CD4-positive, alpha-beta memory T cell (primary cell): ENCODE measurements around the gene UMPS. TPM values are rescaled to one million over a fixed set of nuclear protein-coding genes. Genes with fewer than 3 reads are reported as not detected.
"Not testable (repeated sequence)": the region's sequence is repeated elsewhere in the genome, so short reads cannot be mapped to it uniquely, and the experiment has no call there.

ENCODE experiments used
- CTCF ChIA-PET: fragments of 350-600 bp; sonication (Branson Sonifier 250); formaldehyde crosslinking; loops from one replicate; lab custom pipeline; 2021; ENCODE audit warnings: inconsistent platforms; ENCODE audit not compliant: partially characterized antibody; lab: Charles Lee
- POLR2A ChIA-PET: fragments of 350-600 bp; sonication (Branson Sonifier 250); formaldehyde crosslinking; loops from one replicate; lab custom pipeline; 2021; ENCODE audit not compliant: partially characterized antibody; lab: Charles Lee
- DNase-seq, 5 donors: peaks; one replicate each; pipeline versions ENCODE4 v3.0.0 to v3.0.0-alpha.2; 2020 to 2022; ENCODE audit warnings: mixed read lengths in 1 of 5
- H3K27ac ChIP-seq: one replicate; pipeline ENCODE4 v1.7.0; 2013; ENCODE audit warnings: low read depth, low read length
- H3K27me3 ChIP-seq: 2 replicates; pipeline ENCODE4 v1.7.0; 2013; ENCODE audit warnings: mild to moderate bottlenecking, low read length, moderate library complexity; ENCODE audit not compliant: insufficient read depth
- H3K36me3 ChIP-seq: 2 replicates; pipeline ENCODE4 v1.7.0; 2013; ENCODE audit warnings: mild to moderate bottlenecking, low read length, moderate library complexity; ENCODE audit not compliant: insufficient read depth
- H3K4me1 ChIP-seq: 2 replicates; pipeline ENCODE4 v1.7.0; 2013; ENCODE audit warnings: mild to moderate bottlenecking, low read length, moderate library complexity; ENCODE audit not compliant: insufficient read depth
- H3K4me3 ChIP-seq, 2 donors: one replicate each; pipeline ENCODE4 v1.7.0; 2013; ENCODE audit warnings: low read length in 2 of 2, mild to moderate bottlenecking in 1 of 2
- H3K9me3 ChIP-seq, 2 donors: one replicate each; pipeline ENCODE4 v1.7.0; 2013; ENCODE audit warnings: low read length in 2 of 2, control low read depth in 1 of 2; ENCODE audit not compliant: control insufficient read depth in 1 of 2
- H3K27ac Mint-ChIP-seq, 7 donors: one replicate each; pipeline ENCODE4 v1.8.0; 2020 to 2021; ENCODE audit warnings: mixed read lengths in 7 of 7, mild to moderate bottlenecking in 6 of 7, inconsistent platforms in 3 of 7, moderate library complexity in 3 of 7
- H3K27me3 Mint-ChIP-seq, 2 donors: one replicate each; pipeline ENCODE4 v1.8.0; 2020 to 2021; ENCODE audit warnings: mixed read lengths in 2 of 2
- H3K36me3 Mint-ChIP-seq, 2 donors: one replicate each; pipeline ENCODE4 v1.8.0; 2020 to 2021; ENCODE audit warnings: mixed read lengths in 2 of 2, inconsistent platforms in 1 of 2, mild to moderate bottlenecking in 1 of 2
- H3K4me1 Mint-ChIP-seq, 4 donors: one replicate each; pipeline ENCODE4 v1.8.0; 2020 to 2021; ENCODE audit warnings: mixed read lengths in 4 of 4, mild to moderate bottlenecking in 1 of 4
- H3K4me3 Mint-ChIP-seq, 8 donors: one replicate each; pipeline ENCODE4 v1.8.0; 2020 to 2021; ENCODE audit warnings: mixed read lengths in 8 of 8, mild to moderate bottlenecking in 7 of 8, moderate library complexity in 6 of 8, inconsistent platforms in 3 of 8
- H3K9me3 Mint-ChIP-seq, 8 donors: one replicate each; pipeline ENCODE4 v1.8.0; 2020 to 2021; ENCODE audit warnings: mixed read lengths in 8 of 8, mild to moderate bottlenecking in 5 of 8, inconsistent platforms in 3 of 8, moderate library complexity in 1 of 8
- intact Hi-C: fragments of 100-400 bp; cut with micrococcal nuclease; formaldehyde crosslinking; loops from one replicate; pipeline ENCODE4 v1.15.1; 2023
- polyA plus RNA-seq, 2 donors: library from polyadenylated mRNA; unstranded; fragments of 300-500 nt; fragmentation: Illumina TruSeq; gene quantifications; one replicate each; pipeline ENCODE4 v1.2.3, GENCODE V29; 2021
- total RNA-seq, 2 experiments: library from RNA; stranded (reverse); gene quantifications; one replicate each; pipeline ENCODE4 v1.2.3, GENCODE V29; 2021

Gene UMPS
- total and polyA plus RNA-seq, 4 experiments from 2014 or later, result 18.4 to 33.2 (median 28.5) TPM

- Mint-ChIP-seq H3K27ac (no peak overlapping the region), H3K4me3 (no peak overlapping the region), H3K9me3 (peaks cover 0 to 7% (median 0%) of the 10 kb centered on the region in 8 donors), H3K27me3 (peaks cover 22 to 28% of the 10 kb centered on the region in 2 donors), H3K4me1 (no peaks in the 10 kb centered on the region), H3K36me3 (peaks cover 0 to 7% of the 10 kb centered on the region in 2 donors)
- Histone ChIP-seq H3K36me3 (no peaks in the 10 kb centered on the region), H3K9me3 (no peaks in the 10 kb centered on the region), H3K4me1 (no peaks in the 10 kb centered on the region), H3K27ac (no peak overlapping the region), H3K27me3 (peaks cover 5% of the 10 kb centered on the region), H3K4me3 (no peak overlapping the region)
- no peak for DNase-seq
- POLR2A ChIA-PET, result no interaction called here
- intact Hi-C loops, result no loop called here
- CTCF ChIA-PET, result no interaction called here
These were observed 24.7 kb upstream of the UMPS start for GRCh38 chr3:124705552-124705951.

DNA sequence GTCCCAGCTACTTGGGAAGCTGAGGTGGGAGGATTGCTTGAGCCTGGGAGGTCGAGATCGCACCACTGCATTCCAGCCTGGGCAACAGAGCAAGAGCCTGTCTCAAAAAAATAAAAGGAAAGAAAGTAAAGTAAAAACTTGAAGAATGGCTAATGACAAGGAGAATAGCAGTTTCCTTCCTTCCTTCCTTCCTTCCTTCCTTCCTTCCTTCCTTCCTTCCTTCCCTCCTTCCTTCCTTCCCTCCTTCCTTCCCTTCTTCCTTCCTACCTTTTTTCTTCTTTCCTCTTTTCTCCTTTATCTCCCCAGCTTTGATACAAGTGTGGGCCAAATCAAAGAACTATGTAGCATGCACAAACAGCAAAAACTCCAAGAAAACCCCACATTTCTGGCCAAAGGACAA lies 23.0 kb upstream of the UMPS start:
- Mint-ChIP-seq H3K27me3 (peaks cover 16 to 28% of the 10 kb centered on the region in 2 donors), H3K27ac (peak overlapping the region in 1 of 7 donors; percentile 9)
- H3K9me3 ChIP-seq, DNase-seq, H3K27ac ChIP-seq, H3K27me3 ChIP-seq, H3K4me3 ChIP-seq, H3K4me1 ChIP-seq, H3K36me3 Mint-ChIP-seq, H3K4me3 Mint-ChIP-seq, H3K4me1 Mint-ChIP-seq, POLR2A ChIA-PET, H3K36me3 ChIP-seq, intact Hi-C loops, H3K9me3 Mint-ChIP-seq: not testable (repeated sequence)
- CTCF ChIA-PET, result interaction anchor here (1.0 kb wide), 1 partner anchor 18 kb away, joined by 4 read pairs; no protein-coding TSS in a partner anchor

GRCh38 chr3:124707656-124708062 lies 22.6 kb upstream of the UMPS start:
- no peak for DNase-seq
- Mint-ChIP-seq H3K27me3 (peaks cover 16 to 27% of the 10 kb centered on the region in 2 donors), H3K36me3 (peaks cover 0 to 7% of the 10 kb centered on the region in 2 donors), H3K27ac (no peak overlapping the region), H3K4me1 (no peaks in the 10 kb centered on the region), H3K9me3 (peaks cover 0 to 7% (median 0%) of the 10 kb centered on the region in 8 donors), H3K4me3 (no peak overlapping the region)
- ChIA-PET CTCF (no interaction called here), POLR2A (no interaction called here)
- intact Hi-C loops, result no loop called here
- Histone ChIP-seq H3K36me3 (no peaks in the 10 kb centered on the region), H3K4me3 (no peak overlapping the region), H3K9me3 (no peaks in the 10 kb centered on the region), H3K27me3 (no peaks in the 10 kb centered on the region), H3K27ac (no peak overlapping the region), H3K4me1 (no peaks in the 10 kb centered on the region)

DNA sequence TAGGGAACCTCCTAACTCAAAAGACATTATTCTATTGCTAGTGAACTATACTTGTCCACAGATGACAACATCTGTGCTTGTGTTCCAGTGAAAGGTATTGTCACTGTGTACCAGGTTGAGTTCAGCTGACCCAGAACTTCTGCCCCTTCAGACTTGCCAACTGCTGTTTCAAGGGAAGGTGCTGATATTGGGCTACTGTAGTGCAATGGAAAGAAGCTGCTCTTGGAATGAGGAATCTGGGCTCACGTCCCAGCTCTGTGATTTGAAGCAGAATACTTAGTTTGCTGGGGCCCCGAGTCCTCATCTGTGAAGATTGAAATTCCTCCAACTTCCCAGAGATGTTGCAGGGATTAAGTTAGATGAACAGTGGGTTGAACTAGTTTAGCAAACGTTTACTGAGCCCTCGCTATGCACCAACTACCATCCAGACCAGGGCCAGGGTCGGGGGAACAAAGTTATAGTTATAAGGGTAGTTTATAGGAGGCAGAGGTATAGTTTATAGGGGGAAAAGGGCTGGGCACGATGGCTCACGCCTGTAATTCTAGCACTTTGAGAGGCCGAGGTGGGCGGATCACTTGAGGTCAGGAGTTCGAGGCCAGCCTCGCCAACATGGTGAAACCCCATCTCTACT lies 15.9 kb upstream of the UMPS start:
- Mint-ChIP-seq H3K4me1 (no peaks in the 10 kb centered on the region), H3K36me3 (peaks cover 0 to 1% of the 10 kb centered on the region in 2 donors), H3K27ac (no peak overlapping the region), H3K27me3 (peaks cover 3 to 9% of the 10 kb centered on the region in 2 donors), H3K4me3 (no peak overlapping the region), H3K9me3 (no peaks in the 10 kb centered on the region)
- ChIA-PET POLR2A (no interaction called here), CTCF (no interaction called here)
- Histone ChIP-seq H3K27ac (no peak overlapping the region), H3K4me1 (no peaks in the 10 kb centered on the region), H3K36me3 (no peaks in the 10 kb centered on the region), H3K9me3 (no peaks in the 10 kb centered on the region), H3K4me3 (no peak overlapping the region), H3K27me3 (no peaks in the 10 kb centered on the region)
- intact Hi-C loops, result no loop called here
- DNase-seq, result no peak

DNA sequence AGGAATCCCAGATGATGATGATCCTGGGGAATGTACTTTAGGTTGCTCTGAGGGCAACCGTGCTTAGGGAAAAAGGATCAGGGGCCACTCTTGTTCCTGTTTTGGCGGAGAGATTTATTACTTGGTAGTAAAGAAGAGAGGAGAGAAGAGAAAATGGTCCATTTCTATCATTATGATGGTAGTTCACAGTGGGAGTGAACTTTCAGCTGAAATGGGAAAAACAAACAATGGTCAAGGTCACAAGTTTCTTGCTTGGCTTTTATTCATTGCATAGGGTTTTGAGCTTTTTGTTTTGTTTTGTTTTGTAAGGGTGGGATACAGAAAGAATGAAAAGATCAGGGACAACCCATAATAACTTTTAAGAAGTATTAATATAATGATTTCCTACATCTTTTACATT lies 7.7 kb upstream of the UMPS start:
- DNase-seq, result no peak
- H3K4me1 Mint-ChIP-seq, result no peaks in the 10 kb centered on the region
- ChIA-PET CTCF (interaction anchor here (1.0 kb wide), 1 partner anchor 39 kb away, joined by 3 read pairs; no protein-coding TSS in a partner anchor), POLR2A (no interaction called here)
- Histone ChIP-seq H3K27me3 (peaks cover 14% of the 10 kb centered on the region), H3K27ac (no peak overlapping the region), H3K4me1 (no peaks in the 10 kb centered on the region), H3K4me3 (no peak overlapping the region), H3K36me3 (no peaks in the 10 kb centered on the region), H3K9me3 (no peaks in the 10 kb centered on the region)
- intact Hi-C loops, result loop anchor here (10.0 kb wide), 1 partner anchor 758 kb away; the partner anchor contains the start of gene CCDC14
- no peak overlapping the region for H3K27ac Mint-ChIP-seq
- H3K27me3 Mint-ChIP-seq, result peaks cover 29 to 38% of the 10 kb centered on the region in 2 donors
- peaks cover 0 to 4% (median 0%) of the 10 kb centered on the region in 8 donors for H3K9me3 Mint-ChIP-seq
- H3K4me3 Mint-ChIP-seq, result no peak overlapping the region
- H3K36me3 Mint-ChIP-seq, result no peaks in the 10 kb centered on the region

DNA sequence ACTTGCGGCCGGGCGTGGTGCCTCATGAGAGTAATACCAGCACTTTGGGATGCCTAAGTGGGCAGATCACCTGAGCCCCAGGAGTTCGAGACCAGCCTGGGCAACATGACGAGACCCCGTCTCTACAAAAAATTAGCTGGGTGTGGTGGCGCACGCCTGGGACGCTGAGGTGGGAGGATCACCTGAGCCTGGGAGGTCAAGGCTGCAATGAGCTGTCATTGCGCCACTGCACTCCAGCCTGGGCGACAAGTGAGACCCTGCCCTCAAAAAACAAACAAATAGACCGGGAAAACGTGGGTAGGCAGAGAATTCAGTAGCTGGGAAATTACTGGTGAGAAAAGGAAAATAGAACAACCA lies 667 bp downstream of the UMPS start:
- Histone ChIP-seq H3K4me3 (peak overlapping the region; percentile 77 to 85), H3K36me3 (no peaks in the 10 kb centered on the region), H3K4me1 (peaks cover 36% of the 10 kb centered on the region), H3K27ac (peak overlapping the region; percentile 63), H3K27me3 (peaks cover 6% of the 10 kb centered on the region), H3K9me3 (no peaks in the 10 kb centered on the region)
- intact Hi-C loops, result loop anchor here (1.0 kb wide), 4 partner anchors 147 to 1146 kb away; partner anchors contain the start of genes HACD2, OSBPL11 and ZNF148
- H3K27me3 Mint-ChIP-seq, result peaks cover 2 to 7% of the 10 kb centered on the region in 2 donors
- peaks cover 0 to 3% (median 0%) of the 10 kb centered on the region in 8 donors for H3K9me3 Mint-ChIP-seq
- peaks cover 25 to 41% (median 32%) of the 10 kb centered on the region in 4 donors for H3K4me1 Mint-ChIP-seq
- ChIA-PET POLR2A (interaction anchor here (0.7 to 1.1 kb wide), 3 partner anchors 8 to 644 kb away, joined by 3 read pairs; partner anchors contain the start of gene ZNF148), CTCF (interaction anchor here (1.1 to 1.2 kb wide), 2 partner anchors 27 to 30 kb away, joined by 5 to 6 read pairs; no protein-coding TSS in a partner anchor)
- DNase-seq, result no peak
- peak overlapping the region; percentile 97 to 100 (median 99) for H3K4me3 Mint-ChIP-seq
- H3K36me3 Mint-ChIP-seq, result peaks cover 10 to 20% of the 10 kb centered on the region in 2 donors
- H3K27ac Mint-ChIP-seq, result peak overlapping the region; percentile 95 to 100 (median 99)

DNA sequence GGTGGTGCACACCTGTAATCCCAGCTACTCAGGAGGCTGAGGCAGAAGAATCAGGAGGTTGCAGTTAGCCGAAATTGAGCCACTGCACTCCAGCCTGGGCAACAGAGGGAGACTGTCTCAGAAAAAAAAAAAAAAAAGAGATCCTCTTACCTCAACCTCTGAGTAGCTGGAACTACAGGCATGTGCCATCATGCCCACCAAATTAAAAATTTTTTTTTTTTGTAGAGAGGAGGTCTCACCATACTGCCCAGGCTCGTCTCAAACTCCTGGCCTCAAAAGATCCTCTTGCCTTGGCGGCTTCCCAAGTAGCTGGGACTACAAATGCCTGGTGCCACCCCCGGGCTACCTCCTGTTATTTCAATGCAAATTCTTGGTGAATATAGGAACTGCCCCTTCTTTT lies 1.5 kb downstream of the UMPS start:
- H3K9me3 ChIP-seq, result no peaks in the 10 kb centered on the region
- H3K36me3 ChIP-seq, result no peaks in the 10 kb centered on the region
- peaks cover 0 to 3% (median 0%) of the 10 kb centered on the region in 8 donors for H3K9me3 Mint-ChIP-seq
- peaks cover 10 to 23% of the 10 kb centered on the region in 2 donors for H3K36me3 Mint-ChIP-seq
- no peak for DNase-seq
- no peak overlapping the region for H3K4me3 ChIP-seq
- H3K27me3 ChIP-seq, result peaks cover 6% of the 10 kb centered on the region
- peak overlapping the region in 4 of 7 donors; percentile 17 to 63 (median 39) for H3K27ac Mint-ChIP-seq
- peaks cover 36% of the 10 kb centered on the region for H3K4me1 ChIP-seq
- ChIA-PET CTCF (interaction anchor here (1.1 to 1.2 kb wide), 2 partner anchors 28 to 29 kb away, joined by 5 to 6 read pairs; no protein-coding TSS in a partner anchor), POLR2A (no interaction called here)
- H3K27ac ChIP-seq, result no peak overlapping the region
- peaks cover 25 to 41% (median 32%) of the 10 kb centered on the region in 4 donors for H3K4me1 Mint-ChIP-seq
- peaks cover 2 to 7% of the 10 kb centered on the region in 2 donors for H3K27me3 Mint-ChIP-seq
- H3K4me3 Mint-ChIP-seq, result peak overlapping the region; percentile 5 to 99 (median 54)
- intact Hi-C loops, result no loop called here
